C1 segment of cervical spinal cord (tissue), 14 donors: ENCODE results near the gene TSR2.

Experiments
- DNase-seq, 14 donors: peaks; one replicate each; lab custom pipeline; 2025; lab: John Stamatoyannopoulos, UW

Gene TSR2, protein sequence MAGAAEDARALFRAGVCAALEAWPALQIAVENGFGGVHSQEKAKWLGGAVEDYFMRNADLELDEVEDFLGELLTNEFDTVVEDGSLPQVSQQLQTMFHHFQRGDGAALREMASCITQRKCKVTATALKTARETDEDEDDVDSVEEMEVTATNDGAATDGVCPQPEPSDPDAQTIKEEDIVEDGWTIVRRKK

DNA sequence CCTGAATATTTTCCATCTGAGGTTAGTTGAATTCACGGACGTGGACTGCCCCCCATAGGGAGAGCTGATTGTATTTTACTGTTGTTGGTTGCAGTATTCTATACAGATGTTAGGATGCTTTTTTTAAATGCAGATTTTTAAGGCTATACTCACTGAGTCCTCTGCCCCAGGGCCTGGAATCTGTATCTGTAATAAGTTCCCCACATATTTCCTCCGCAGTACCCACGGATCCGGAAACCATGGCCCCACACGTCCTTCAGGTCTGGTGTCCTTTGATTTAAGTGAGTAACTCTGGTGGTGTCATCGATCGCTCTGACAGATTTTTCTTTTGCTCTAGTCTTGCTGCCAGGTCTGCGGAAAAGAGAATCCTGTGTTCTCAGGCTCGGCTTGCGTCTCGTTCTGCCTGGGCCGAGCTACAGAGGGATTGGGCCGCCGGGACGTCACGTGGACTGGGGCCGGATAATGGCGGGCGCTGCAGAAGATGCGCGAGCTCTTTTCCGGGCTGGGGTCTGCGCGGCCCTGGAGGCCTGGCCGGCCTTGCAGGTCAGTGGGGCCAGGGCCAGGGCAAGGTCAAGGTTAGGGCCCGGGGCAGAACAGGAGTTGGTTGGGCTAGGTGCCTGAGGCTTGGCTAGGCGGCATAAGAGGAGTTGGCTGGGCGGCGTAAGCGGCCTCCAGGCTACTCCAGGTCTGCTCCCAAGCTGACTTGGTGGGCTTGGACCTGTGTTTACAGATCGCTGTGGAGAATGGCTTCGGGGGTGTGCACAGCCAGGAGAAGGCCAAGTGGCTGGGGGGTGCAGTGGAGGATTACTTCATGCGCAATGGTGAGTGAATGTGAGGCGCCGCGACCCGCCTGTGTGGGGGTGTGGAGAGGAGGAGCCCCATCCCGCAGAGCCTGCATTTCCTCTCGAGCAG lies at the start of gene TSR2:
TSR2 (plus strand) TSS at position 445 of the 912 bp plus-strand sequence; CDS start at position 463, 18 bp downstream.
- DNase-seq, result peak; percentile 2 to 80 (median 64)

DNA sequence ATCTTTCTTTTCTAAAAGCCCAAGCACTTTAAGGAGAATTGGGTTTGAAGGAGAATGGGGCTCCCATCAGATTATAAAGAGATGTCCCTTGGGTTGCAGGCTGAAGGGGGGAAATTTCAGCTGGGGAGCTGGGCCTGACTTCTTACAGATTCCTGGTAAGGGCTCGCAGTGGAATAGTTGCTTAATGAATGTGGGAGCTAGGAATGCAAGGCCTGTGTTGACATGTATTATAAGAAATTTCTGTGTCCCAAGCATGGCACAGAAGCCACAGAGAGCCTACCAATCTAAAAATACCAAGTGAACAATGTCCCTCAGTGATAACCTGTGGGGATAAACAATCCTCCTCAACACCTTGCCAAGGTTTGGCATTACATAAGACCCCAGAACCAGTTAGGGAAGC lies 43.1 kb upstream of the TSR2 start:
- no peak for DNase-seq

DNA sequence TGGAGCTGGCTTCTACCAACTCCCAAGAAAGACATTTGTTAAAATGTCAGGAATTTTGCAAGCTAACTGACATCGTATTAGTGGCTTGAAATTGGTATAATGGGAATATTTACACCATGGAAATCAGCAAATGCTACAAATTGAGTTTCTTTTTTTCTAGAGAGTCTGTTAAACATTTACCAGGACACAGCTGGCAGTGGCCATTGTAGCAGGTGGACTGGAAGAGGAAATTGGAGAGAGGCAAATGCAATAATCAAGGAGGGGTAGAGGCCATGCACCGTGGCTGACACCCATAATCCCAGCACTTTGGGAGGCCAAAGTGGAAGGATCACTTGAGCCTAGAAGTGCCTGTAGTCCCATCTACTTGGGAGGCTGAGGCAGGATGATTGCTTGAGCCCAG lies 32.9 kb upstream of the TSR2 start:
- no peak for DNase-seq

DNA sequence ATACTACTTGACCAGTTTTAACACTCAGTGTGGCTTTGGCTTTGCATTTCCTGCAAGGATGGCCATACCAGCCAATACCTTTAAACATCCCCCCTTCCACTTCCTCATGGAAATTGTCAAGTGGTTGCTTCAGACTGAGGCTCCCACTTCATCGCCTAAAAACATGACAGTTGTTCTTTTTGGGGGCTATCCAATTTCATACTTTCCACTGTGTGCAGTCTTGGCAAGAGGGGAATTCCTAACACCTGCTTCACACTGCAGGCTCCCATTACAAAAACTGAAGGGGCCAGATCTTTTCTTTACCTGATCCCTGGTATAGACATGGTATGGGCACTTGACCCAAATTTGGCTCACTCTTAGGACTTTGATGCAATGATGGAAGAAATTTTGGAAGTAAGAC lies 28.5 kb upstream of the TSR2 start:
- no peak for DNase-seq

DNA sequence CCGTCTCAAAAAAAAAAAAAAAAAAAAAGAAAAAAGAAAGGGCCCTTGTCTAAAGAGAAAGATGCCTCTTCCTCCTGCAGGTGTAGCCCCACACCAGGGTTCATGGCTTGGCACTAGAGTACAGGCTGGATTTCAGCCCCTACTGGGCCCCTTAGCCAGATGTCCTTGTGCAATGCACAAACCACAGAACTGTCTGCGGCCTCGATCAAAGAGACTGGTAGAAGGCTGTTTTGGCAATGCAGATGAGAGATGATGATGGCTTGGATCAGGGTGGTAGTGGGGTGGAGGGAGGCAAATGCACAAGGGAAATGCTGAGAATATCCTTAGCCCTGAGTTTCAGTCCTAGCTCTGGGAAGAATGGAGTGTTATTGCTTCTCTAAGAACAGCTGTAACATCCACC lies 26.5 kb upstream of the TSR2 start:
- no peak for DNase-seq

DNA sequence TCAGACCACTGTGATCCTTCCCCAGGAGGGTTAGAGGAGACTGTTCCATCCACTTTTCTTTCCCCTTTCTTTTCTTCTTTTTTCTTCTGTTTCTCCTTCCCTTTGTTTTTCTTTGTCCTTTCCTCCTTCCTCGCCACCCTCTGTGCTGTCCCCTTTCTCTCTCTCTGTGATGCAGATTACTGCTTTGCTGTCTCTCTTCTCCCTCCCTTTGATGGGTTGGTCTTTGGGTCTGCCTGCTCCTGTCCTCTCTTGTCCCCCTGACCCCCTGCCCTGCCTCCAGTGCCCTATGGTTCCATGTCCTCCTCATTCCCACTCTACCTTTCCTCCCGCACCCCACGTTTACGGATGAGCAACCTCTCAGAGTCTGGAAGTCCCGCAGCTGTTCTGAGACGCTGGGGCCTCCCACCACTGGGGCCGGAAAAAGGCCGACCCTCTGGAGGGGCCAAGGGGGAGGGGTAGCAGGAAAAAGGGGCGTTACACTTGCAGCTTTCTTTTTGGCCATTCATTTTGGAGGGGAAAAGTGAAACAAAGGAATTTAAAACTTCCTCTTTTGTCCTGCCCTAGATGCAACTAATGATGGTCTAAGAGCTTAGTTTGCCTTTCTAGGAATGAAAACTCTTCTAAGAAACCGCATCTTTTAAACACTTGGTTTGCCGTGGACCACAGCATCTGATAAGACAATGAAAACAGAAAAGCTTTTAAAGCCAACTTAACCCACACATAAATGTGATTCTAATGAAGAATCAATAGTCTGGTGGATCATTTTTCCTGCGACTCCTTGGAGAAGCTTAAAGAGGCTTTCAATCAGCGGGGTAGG lies 24.5 kb upstream of the TSR2 start:
- DNase-seq, result no peak

DNA sequence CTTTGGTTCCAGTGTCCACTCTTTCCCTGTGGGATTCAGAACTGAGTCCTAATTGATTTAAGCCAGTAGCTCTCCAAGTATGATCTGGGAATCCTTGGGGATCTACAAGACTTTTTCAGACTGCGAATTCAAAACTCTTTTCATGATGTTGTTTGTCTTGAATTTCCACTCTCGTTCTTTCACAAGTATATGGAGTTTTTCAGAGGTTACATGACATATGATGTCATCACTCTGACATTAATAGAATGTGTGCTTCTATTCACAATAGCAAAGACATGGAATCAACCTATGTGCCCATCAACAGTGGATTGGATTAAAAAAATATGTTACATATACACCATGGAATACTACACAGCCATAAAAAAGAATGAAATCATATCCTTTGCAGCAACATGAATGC lies 23.2 kb upstream of the TSR2 start:
- DNase-seq, result no peak

DNA sequence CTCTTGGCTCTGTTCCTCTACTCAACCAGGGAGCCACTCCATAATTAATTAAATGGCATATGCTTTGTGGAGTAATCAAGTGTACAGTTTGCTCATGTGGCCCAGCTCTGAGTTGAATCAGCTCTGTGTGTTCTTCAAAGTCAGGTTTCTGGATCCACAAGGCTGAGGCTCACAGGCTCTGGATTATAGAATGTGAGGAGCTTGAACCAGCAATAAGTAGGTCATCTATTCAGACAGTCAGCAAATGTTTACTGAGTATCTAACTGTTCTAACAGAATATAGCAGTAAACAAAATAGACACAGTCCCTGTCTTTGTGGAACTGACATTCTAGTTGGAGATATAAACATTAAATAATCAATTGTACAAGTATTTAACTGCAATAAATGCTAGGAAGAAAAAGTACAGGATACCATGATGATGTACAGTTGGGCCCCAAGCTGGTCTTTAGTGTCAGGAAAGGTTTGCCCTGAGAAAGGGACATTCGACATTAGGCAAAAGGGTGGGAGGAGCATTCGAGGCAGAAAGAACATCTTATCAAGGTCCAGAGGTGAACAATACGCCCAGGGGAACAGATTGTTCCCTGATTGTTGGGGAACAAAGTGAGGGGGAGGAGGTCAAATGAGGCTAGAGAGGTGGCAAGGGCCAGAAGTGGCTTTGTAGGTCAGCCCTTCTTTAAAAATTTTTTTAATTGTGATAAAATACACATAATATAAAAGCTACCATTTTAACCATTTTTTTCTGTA lies 20.5 kb upstream of the TSR2 start:
- DNase-seq, result no peak

DNA sequence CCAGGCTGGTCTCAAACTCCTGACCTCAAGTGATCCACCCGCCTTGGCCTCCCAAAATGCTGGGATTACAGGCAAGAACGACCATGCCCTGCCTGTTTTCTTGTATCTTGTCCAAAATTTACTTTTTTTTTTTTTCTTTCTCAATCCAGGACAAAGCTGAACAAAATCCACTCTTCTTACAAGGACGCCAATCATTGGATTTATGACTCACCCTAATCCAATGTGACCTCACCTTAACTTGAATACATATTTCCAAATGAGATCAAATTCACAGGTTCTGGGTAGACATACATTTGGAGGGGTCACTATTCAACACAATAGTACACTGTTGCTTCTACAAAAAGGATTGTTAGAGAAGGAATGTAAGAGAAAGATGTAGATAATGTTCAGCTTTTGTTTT lies 18.0 kb upstream of the TSR2 start:
- DNase-seq, result no peak

DNA sequence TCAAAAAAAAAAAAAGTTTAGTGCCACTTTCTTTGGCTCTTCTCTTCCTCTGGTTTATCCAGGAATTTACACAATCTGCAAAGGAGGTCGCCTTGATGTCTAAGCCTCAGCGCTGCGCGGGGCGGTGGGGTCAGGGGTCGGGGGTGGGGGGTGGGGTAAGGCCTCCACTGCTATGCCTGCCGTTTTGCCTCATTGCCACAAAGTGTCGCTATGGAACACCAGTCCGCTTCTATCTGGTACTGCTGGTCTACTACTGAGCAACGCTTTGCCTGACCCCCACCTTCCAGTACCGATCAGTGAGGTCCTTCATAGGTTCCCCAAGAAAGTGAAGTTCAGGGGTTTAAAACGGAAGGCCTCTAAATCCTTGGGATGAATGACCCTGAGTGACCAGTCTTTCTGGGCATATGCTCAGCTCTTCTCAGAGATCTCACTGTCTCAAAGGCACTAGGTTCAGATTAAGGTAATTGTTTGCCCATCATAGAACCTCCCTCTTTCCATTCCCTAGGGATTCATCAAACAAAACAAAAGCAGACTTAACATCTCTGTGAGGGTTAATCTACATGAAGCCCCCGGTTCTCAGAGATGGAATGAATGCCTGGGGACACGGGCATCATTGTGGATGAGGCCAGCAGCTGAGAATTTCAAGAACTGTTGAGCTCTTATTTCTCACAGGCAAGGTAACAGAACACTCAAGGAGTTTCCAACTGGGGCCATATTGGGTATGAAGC lies 16.9 kb upstream of the TSR2 start:
- DNase-seq, result no peak

DNA sequence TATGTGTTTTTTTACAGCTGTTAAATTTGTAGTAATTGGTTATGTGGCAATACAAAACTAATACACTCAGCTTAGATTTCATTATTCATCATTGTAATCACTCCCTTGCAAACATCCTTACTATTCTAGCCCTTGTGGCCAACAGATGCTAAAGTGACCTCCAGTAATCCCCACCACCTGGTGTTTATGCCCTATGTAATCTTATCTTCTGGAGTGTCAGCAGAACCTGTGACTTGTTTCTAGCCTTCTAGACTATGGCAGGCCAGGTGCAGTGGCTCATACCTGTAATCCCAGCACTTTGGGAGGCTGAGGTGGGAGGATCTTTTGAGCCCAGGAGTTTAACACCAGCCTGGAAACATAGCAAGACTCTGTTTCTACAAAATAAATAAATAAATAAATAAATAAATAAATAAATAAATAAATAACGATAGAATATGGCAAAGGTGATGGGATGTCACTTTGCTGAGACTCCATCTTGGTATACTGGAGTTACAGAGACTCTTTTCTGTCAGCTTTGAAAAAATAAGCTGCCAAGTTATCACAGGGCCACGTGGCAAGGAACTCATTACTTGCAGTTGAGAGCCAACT lies 12.3 kb upstream of the TSR2 start:
- no peak for DNase-seq

DNA sequence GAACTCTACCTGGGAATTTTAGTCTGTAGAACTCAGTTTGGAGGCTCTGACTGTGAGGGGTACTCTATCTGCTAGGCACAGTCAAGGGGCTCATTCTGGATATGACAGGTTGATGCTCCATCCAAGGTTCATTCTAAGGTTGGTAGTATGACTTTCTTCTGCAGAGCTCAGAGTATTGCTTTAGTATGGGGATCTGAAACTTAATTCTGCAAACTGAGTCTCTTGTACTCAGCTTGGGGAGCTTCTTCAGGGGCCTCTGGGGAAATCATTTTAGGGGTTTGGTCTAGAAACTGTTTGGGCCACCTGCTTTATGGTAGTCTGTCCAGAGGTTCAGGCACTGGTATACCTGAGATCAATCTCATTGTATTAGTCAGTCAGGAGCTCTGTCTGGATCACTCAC lies 9.7 kb upstream of the TSR2 start:
- no peak for DNase-seq

DNA sequence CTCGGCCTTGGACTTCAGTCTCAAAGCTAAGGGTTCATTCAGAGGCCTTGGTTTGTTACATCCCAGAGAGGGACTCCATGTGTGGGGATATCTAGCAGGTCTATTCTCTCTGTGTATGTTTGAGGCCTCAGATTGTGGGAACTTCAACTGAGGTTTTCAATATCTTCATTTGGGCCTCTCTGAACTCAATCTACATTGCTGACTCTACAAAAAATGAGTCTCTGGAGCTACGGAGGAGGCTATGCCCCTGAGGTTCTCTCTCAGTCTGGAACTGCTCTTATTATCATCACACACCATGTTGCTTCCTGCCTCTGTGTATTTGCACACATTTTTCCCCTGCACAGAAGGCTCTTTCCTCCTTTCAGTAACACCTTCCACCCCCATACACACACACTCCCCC lies 5.1 kb upstream of the TSR2 start:
- no peak for DNase-seq

DNA sequence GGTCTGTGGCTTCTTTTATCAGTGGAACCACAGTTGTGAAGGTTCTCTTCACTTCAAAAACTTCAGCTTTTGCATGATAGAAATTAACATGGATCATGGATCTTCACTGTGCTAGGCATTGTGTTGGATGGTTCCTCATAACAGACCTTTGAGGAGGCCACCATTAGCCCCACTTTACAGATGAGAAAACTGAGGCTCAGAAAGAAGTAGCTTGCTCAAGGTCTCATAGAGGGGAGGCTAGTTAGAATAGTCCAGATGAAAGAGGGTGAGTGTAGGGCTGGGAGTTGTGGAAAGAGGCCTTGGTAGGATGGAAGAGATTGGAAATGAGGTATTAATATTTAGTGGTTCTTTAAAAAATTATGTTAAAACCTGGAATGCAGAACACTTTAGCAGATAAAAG lies 2.6 kb downstream of the TSR2 start:
- DNase-seq, result no peak

DNA sequence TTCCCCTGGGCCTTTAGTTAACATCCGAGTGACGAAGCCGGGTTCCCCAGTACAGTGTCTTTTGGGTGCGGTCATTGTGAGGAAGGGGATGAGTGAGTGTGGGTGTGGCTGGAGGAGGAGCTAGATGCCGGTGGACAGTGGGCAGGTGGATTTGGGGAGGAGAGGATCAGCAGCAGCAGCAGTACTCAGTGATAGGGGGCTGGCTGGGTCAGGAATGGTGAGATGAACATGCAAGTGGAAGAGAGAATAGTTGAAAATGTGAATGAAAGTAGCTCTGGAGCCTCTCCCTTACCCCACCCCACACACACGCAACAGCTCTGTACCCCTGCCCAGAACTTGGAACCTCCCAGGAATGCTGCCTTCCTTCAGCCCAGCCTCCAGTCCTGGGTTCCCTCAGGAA lies 4.5 kb downstream of the TSR2 start:
- DNase-seq, result no peak

DNA sequence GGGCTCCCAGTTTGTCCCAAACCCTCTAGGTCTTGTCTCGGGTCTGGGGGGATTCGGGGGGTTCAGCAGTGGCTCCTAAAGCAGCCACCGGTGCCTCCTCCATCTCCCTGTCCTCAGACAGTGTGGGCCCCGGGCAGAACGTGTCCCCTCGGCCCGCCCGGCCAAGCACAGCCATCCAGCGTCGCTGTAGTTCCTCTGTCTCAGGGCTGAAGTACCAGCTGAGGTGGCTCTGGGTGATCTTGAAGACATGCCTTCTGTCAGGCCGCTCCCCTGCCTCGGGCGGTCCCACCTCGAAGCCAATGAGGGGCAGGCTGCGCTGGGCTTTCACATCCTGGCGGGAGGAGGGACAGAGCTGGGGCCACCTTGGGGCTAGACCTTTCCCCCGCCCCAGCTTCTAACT lies 5.9 kb downstream of the TSR2 start:
- DNase-seq, result no peak

DNA sequence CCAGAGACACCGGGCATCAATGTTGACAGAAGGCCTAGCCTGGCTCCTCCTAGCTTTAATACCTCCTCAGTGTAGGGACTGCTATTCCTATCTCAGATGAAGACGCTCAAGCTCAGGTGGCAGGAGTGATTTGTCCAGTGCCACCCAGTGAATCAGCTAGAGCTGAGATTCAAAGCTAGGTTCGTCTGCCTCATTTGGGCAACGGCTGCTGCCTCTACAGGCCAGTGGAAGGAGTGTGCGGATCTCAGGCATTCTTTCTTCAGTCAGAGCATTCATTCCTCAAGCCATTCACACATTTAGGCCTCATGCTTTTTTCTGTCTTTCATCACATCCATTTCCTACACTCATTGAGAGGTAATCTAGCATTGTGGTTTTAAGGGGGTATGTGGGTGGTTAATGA lies 7.3 kb downstream of the TSR2 start:
- no peak for DNase-seq

DNA sequence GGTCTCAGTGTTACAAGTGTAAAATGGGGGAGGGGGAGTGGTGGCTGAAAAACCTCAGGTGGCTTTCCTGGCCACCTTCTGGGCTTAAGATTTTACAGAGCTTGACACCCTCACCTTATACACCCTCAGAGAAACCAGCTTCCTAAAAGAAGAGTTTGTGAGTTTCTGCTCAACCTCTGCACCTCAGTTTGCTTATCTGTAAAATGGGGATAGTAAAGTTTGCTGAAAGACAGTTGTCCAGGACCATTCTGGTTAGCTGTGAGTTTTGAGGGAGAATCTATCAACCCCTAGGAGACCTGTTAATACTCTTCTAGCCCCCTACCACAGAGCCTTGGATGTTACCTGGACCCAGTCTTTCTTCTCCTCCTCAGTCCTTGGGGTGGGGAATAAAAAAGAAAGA lies 9.7 kb downstream of the TSR2 start:
- no peak for DNase-seq

DNA sequence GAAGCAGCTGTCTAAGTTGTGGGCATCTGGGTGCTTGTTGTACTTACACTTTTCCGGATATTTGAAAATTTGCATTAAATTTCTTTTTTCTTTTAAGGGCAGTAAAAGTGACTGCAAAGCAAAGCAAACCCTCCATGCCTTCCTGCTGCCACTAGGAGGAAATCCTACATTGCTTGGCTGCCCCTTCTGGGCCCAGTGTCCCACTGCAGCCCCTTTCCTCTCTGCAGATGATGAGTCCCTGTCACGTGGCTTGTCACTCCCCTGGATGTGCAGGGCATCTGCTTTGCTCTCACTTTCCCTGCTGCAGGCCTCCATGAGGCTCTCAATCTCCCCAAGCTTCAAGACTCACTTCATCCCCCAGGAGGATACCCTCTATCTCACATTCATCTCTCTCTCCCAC lies 12.7 kb downstream of the TSR2 start:
- no peak for DNase-seq

DNA sequence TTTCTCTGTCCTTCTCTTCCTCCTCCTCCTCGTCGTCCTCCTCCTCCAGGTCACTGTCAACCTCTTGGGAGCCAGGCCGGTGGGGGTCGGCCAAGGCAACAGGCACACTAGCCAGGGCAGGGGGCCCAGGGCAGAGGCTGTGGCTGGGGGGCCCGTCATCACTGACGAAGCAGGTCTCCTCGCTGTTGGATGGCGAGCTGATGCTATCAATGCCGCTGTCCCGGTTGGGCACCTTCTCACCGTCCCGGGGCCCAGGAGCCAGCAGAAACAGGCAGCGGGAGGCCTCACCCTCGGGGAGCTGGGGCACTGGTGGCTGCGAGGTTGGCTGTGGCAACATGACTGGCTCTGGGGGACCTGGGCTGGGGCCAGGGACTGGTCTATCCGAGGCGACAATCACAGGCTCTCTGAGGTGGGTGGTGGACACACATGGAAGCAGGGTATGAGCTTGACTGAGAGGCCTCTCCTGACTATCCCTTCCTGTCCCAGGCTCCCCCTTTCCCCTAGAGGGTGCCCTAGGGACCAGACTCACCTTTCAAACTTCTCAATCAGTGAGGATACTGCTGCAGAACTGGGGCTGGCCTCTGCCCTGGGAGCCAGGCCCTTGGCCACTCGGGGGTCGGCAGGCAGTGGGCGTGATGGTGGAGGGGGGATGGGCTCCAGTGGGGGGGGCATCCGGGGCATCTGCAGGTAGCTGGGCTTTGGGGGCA lies 30.0 kb downstream of the TSR2 start:
- DNase-seq, result no peak
